DMS153 treated with DMSO at 0.1 percent for 48 hours (cell line): ENCODE data around the gene PASK.

ENCODE experiments used
- DNase-seq: peaks from one replicate; lab custom pipeline; 2025; ENCODE audit not compliant: unreplicated experiment; lab: John Stamatoyannopoulos, UW

Gene PASK

DNA sequence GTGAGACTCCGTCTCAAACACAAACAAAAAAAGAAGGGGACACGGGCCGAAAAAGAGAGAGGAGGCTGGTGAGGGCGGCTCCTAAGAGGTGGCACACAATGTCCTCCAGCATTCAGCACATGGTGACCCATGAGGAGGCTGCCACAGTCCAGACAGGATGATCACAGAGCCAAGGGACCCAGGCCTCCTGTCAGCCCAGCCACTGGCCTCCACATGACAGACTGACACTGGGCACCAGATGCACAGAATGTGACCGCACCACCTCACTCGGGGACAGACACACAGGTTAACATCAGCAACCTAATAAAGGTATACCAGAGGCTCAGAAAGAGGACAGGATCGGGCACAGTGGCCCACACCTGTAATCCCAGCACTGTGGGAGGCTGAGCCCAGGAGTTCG lies 21.0 kb downstream of the PASK start:
- no peak for DNase-seq

DNA sequence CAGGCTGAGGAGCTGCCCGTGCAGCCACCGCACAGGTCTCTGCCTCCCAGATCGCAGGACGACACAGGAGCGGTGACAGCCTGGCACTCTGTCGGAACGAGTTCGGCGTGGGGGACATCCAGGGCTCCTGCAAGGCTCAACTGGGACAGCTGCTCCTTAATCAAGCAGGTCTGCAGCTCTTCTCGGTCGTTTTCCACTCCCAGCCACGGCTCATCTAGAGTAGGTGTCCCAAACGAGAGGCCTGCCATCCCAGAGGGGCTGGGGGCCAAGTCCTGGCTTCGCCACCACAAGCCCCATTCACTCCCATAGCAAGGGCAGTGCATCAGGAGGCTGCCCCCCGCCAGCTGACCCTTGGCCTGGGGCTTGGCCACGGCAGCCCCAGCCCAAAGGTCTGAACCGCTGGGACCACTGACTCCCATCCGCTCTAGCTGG lies 22.5 kb downstream of the PASK start:
- DNase-seq, result no peak

DNA sequence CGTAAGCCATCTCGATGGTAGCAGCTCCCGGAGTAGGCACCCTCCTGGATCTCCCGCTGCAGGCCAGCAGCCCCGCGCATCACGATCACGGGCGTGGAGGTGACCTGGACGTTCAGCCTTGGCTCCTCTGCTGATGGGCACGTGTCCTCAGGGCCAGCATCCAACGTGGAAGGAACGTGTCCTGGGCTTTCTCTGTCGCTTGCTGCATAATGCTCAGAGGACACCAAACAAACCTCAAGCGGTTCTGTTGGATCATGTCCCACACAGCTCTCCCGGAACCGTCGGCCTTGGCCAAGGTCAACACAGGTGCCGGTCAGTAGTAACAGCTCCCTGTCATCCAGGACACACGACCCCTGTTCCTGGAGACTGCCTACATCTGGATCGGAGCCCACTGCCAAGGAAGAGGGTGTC lies 23.1 kb downstream of the PASK start:
- DNase-seq, result no peak

DNA sequence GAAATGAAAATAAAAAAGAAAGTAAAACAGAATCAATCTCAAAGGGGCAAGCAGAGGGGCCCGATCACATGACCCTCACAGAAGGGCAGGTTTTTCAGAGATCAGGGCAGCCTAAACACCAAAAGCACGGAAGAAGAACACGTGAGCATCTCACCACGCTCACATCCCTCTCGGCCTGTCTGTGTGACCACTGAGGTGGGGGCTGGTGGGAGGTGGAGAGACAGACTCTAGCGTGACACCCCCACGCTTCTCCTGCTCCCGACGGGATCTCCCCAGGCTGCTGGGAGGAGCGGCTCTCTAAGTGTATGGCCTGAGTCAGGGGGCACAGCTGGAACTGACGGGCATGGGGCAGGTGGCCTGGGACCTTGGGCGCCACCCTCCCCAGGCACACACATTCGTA lies 23.6 kb downstream of the PASK start:
- no peak for DNase-seq

DNA sequence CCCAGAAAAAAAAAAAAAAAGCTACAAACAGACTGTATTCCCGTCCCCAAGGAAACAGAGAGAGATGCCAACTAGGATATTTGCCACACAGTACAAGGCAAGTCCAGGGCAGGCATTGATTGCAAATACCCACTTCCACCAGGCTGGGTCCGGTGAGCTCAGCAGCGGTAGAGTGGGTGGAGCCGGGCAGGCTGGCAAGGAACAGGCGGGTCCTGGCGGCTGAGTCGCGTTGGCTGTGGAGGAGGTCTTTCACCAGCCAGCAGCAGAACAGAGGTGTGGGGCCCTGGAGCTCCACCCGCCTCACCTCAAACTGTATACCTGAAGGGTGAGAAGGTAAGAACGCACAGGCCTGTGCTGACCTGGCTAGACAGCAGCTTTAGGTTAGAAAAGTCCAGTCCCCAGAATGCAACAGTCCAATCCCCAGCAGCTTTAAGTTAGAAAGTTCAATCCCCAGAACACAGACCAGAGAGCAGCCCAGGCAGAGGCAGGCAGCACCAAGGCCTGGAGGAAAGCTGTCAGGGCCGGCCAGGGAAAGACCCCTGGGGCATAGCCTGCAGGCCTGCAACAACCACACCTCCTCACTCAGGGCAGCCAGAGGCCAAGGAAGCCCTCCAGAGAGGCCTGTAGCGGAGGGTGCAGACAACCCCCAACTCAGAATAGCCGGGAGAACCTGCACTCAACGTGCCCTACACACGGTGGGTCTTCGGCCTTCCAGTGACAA lies 25.3 kb downstream of the PASK start:
- no peak for DNase-seq

DNA sequence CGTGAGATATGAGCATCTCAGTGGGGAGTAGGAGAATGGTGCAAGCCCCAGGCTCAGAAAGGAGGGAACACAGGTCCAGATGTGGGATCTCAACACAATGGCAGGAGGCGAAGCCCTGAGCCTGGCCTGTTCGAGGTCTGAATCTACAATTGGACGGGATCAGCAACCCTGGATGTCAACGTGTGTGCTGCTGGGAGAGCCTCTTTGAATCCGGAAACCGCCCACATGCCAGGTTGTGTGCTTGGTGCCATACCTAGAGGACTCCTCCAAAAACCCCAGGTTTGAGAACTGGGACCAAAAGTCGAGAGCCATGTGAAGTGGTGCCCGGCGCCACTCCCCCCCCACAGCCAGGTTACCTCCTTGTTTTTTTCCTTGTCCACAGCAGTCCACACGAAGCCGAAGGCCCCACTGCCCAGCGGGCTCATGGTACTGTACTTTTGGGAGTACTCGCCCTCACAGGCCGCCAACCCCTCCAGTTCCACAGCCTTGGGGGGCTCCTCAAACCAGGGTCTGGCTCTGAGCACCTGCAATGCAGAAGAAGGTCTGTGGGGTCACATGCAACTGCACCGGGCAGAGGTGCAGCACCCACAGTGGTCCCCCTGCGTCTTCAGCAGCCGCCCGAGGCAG lies 26.8 kb downstream of the PASK start:
- DNase-seq, result no peak

DNA sequence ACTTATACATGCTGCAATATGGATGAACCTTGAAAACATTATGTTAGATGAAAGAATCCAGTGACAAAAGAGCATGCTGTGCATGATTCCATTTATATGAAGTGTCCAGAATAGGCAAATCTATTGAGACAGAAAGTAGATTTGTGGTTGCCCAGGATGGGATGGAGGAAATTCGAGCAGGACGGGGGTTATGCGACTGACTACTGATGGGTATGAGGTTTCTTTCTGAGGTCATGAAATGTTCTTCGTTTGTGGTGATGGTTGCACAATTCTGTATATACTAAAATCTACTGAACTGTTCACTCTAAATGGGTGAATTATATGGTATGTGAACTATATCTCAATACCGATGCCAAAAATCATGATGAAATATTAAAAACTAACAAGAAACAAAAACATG lies 28.3 kb downstream of the PASK start:
- DNase-seq, result no peak

DNA sequence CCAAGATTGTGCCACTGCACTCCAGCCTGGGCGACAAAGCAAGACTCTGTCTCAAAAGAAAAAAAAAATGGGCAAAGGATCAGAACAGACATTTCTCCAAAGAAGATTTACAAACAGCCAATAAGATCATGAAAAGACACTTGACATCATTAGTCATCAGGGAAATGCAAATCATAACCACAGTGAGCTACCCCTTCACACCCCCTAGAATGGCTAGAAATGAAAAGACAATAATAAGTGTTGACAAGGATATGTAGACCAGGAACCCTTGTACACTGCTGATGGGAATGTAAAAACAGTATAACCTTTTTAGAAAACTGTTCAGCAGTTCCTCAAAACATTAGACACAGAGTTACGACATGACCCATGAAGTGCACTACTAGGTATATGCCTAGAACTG lies 28.8 kb downstream of the PASK start:
- no peak for DNase-seq

DNA sequence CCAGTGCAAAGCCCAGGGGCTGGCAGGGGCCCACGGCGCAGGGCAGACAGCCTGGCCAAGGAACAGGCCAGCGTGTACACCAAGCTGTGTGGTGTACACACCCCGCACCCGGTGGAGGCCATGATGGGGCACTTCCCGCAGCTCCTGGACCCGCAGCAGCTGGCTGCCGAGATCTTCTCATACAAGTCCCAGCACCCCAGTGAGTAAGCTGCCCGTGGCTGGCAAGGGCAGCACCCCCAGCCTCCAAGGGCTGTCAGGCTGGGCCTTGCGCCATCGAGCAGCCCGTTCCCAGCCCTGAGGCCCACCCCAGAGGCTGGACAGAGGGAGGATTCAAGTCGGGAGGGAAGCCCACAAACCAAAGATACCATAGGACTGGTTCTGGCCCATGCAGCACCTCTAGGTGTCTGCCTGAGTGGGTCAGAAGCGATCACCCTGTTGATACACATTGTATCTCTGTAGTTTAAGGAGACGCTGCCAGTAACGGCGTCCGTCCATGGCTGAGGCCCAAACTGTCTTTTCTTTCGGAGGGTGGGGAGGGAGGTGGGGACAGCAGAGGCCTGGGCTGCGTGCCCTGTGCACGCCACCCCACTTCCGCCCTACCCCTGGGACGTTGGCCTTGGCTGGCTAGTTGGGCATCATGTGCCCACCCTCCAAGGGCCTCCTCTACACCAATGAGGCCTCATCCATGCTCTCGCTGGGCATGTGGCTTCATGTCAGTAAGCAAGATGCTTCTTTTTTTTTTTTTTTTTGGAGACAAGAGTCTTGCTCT lies 30.4 kb downstream of the PASK start:
- DNase-seq, result no peak

DNA sequence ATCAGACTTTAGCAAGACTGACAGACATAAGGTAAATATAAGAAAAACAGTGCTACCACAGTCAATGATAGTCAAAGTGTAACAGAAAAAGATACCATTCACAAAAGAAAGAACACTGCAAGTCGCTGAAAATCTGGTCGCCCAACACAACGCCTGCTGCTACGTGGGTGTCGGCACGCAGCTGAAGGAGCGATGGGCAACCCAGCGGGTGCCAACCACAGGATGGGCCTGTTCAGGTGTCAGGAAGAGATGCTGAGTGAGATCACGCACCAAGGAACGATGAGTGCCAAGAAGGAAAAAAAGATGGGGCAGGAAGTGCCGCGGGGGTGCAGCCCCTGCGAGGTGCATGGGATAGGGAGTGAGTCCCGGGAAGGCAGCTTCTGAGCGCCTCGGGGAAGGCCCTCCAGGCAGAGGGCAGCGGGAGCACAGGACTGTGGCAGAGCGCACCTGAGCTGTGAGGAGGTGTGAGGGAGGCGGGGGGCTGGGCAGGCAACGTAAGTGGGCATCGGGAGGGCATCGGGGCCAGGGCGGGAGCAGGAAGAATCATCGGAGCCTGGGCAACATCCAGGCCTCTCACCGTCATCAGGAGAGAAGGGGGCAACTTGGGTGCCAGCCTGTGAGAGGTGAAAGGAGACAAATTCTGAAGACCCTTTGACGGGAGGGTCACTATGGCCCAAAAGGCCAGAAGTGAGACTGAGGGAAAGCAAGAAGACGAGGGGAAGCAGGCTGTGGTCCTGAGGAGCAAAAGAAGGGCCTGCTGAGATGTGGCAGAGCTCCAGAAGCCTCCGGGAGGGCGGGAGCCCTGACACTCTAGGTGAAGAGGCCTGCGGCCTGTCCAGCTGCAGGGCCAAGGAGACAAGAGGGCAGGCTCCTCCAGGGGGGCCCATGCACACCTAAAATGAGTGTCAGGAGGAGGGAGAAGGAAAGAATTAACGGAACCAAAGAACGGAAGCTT lies 32.4 kb downstream of the PASK start:
- DNase-seq, result no peak

DNA sequence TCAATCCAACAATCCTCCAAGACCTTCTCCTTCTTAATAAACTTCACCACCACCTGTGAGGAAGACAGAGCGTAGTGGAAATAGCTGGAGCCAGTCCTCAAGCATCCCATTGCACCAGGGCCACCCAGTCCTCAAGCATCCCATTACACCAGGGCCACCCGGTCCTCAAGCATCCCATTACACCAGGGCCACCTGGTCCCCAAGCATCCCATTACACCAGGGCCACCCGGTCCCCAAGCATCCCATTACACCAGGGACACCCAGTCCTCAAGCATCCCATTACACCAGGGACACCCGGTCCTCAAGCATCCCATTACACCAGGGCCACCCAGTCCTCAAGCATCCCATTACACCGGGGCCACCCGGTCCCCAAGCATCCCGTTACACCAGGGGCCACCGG lies 33.9 kb downstream of the PASK start:
- DNase-seq, result no peak

DNA sequence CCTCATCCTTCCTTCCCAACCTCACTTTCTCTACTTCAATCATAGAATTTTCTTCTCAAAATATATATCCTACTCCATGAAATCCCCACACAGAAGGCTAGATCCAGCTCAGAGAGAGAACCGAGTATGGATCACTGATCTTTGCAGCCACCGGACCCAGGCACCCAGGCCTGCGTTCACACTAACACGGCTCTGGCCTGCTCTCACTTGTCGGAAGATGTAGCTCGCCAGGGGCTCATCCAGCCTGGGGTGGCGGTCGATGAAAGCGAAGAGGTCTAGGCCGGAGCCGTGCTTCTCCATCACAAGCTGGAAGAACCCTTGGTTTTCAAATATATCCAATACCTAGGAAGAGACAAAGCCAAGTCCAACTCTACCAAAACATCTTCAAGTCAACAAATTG lies 34.4 kb downstream of the PASK start:
- no peak for DNase-seq

DNA sequence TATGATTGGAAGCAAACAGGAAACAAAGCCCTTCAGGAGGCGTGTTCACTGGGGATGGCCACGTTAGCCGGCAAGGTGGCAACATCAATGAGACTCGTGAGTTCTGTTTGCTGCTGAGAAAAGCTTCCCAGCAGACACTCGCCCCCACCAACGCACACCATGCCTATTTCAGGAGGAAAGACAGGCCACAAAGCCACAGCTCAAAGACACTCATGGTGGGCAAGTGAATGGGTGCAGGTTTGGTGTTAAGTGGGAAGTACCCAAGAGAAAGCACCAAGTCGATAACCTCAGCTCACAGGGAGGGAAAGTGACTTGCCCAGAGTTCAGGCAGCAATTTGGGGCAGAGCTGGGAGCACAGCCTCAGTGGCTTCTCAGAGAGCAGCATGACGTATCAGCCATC lies 36.7 kb downstream of the PASK start:
- no peak for DNase-seq

DNA sequence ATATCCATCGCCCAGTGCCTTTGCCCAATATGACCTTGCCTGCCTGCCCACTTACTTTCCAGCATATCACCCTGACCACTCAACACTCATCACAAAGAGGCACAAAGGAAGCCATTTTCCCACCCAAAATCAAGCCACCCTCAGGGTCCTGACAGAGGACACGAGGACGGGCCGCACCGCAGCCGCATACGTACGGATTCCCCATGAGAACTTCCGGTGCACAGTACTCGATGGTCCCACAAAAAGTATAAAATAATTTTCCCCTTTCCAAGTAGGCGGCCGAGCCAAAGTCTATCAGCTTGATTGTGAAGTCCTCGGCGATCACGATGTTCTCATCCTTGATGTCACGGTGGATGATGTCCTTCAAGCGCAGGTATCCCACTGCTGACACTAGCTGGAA lies 37.2 kb downstream of the PASK start:
- no peak for DNase-seq

DNA sequence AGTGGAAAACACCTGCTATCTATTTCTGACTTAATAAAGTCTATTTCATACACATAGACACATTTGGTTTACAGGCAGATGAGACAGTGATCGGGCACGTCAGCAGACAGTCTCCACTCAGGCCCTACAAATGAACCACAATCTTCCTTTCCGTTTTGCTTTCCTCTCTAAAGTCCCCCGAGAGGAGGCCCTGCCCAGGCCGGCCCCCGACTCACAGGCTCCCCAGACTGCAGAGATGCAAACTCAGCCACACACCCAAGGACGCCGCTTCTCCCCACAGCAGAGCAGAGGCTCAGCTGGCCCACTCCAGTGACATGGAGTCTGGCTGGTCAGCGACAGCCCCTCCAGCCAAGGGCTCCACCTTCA lies 37.8 kb downstream of the PASK start:
- no peak for DNase-seq

DNA sequence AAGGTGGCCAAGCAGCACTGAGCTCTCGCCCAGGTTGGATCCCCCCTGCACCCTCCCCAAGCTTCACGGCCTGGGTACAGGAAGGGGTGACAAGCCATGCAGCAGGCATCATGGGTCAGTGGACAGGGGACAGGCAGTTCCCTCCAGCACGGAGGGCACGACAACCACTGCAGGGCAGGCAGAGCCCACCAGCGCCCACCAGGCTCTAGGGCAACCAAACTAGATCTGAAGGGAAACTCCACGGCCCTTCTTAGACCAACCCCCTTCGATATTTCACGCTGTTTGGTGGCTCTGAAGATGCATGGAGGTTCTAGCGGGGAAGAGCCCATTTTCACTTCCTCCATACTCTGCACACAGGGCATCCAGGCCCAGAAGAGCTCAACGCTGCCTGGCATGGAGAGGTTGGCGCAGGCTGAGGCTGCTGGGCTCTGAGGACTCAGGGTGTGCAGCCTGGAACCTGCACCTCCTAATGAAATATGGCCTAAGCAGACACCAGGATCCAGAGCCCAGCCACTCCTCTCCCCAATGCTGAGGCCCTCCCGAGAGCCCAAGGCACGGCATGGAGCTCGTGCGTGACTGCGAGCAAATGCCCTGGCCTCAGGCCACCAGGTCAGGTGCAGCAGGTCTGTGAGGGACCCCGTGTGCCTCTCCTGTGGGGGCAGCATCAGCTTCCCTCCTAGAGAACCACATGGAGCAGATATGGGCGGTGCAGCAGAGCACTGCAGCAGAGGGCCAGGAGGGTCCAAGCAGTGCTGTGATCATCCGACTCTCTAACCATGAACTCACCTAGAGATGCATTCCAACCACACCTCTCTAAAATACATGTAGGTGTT lies 38.4 kb downstream of the PASK start:
- no peak for DNase-seq

DNA sequence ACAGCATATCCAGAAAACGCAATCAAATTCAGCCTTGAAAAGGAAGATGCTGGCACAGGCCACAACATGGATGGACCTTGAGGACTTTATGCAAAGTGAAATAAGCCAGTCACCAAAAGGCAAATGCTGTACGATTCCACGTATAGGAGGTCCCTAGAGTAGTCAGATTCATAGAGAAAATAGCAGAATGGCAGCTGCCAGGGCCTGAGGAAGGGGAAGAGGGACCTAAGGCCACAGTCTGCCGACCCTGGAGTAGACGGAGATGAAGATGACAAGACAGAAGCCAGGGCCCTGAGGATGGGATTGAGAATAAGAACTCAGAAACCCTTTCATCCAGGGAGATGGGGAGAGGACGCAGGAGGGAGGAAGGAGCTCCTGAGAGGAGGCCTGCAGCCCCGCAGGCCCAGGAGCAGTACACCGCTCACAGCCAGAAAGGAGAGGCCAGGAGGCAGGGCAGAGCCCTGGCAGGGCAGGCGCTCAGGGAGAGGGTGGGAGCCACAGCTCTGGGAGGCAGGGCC lies 39.1 kb downstream of the PASK start:
- no peak for DNase-seq

DNA sequence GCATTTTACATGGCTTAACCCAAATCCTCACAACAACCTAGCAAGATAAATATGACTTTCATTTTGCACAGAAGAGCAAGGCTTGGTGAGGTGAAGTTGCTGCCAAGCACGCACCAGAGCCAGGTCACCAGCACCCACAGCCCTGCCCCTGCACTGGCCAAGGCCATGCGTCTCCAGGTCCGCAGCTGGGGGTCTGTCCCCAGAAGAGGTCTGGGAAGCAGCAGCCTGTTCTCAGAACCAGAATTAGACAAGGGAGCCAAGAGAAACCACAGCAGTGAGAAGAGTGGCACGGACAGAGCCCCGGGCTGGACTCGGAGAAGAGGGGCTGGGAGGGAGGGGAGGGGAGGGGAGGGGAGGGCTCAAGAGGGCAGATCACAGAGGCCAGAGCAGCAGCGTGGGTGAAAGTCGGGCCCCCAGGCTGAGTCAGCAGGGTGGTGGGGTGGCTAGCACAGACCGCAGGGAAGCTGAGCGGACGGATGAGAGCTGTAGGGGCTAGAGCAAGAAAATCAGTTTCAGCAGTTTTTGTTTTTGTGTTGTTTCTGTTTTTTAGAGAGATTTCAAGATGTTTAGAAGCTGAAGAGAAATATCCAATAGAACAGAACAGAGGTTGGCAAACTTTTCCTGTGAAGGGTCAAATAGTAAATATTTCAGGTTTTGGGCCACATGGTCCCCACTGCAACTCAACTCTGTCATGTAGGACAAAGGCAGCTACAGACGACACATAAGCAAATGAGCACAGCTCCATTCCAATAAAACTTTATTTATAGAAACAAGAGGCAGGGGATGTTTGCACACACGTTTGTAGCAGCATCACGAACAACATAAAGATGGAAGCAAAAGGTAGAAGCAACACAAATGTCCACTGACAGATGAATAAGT lies 39.8 kb downstream of the PASK start:
- DNase-seq, result no peak
